Sigmoid colon (tissue), 4 donors: ENCODE data around the gene PPP4R4.

ENCODE experiments used
- POLR2A ChIP-seq, 2 donors: fragments of 450-650 bp; IDR thresholded peaks; one replicate each; pipeline ENCODE4 v1.6.1; 2016; ENCODE audit warnings: antibody characterized with exemption in 2 of 2, mild to moderate bottlenecking in 2 of 2, moderate library complexity in 2 of 2
- POLR2AphosphoS5 ChIP-seq, 4 donors: sonication (generic); formaldehyde crosslinking; IDR thresholded peaks; one replicate each; pipeline ENCODE4 v1.6.1; 2017; ENCODE audit warnings: antibody characterized with exemption in 4 of 4
- TF ChIP-seq, protein P1 (sequence below), 4 experiments: fragments of 450-650 bp in 3 of 4; fragments of 200-600 bp in 1 of 4; IDR thresholded peaks; one replicate each; pipeline ENCODE4 v1.5.1; 2016 to 2019; ENCODE audit warnings: antibody characterized with exemption in 4 of 4, mild to moderate bottlenecking in 3 of 4, moderate library complexity in 2 of 4

DNA sequence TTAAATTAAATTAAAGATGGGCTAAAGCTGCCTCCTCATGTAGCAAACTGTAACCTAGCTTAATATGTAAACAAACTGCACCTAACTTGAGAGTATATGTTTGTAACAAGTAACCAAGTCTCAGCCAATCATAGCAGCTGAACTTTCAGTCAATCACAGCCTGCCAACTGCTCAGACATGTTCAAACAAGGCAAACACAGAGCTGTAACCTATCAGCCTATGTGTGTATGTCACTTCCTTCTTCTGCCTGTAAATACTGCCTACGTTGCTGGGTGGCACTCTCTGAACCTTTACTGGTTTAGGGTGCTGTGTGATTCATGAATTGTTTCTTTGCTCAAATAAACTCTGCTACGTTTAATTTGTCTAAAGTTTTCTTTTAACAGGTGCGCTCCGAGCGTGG lies 146.1 kb downstream of the PPP4R4 start:
- TF ChIP-seq, protein P1, sequence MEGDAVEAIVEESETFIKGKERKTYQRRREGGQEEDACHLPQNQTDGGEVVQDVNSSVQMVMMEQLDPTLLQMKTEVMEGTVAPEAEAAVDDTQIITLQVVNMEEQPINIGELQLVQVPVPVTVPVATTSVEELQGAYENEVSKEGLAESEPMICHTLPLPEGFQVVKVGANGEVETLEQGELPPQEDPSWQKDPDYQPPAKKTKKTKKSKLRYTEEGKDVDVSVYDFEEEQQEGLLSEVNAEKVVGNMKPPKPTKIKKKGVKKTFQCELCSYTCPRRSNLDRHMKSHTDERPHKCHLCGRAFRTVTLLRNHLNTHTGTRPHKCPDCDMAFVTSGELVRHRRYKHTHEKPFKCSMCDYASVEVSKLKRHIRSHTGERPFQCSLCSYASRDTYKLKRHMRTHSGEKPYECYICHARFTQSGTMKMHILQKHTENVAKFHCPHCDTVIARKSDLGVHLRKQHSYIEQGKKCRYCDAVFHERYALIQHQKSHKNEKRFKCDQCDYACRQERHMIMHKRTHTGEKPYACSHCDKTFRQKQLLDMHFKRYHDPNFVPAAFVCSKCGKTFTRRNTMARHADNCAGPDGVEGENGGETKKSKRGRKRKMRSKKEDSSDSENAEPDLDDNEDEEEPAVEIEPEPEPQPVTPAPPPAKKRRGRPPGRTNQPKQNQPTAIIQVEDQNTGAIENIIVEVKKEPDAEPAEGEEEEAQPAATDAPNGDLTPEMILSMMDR (IDR thresholded peaks at IDR 0.05) = no peak
- TF ChIP-seq POLR2A (IDR thresholded peaks at IDR 0.05) (no peak), POLR2AphosphoS5 (IDR thresholded peaks at IDR 0.05) (no peak)
